ENCODE data around the gene ADAM12.

ADAM12 gene

GRCh38 chr10:126387931-126388911 lies at the start of gene ADAM12:
Gene ADAM12 (minus strand): TSS chr10:126388477. CDS start chr10:126388145, 332 bp downstream.
- FAIRE-seq: no peak

GRCh38 chr10:126437635-126438406 lies 49.5 kb upstream of the ADAM12 start:
- no peak for FAIRE-seq

- FAIRE-seq: no peak
Measured at GRCh38 chr10:126434235-126434634, 46.0 kb upstream of the ADAM12 start.

GRCh38 chr10:126433351-126433750 lies 45.1 kb upstream of the ADAM12 start:
- FAIRE-seq: no peak

- FAIRE-seq: no peak
Measured at GRCh38 chr10:126432507-126432906, 44.2 kb upstream of the ADAM12 start.

GRCh38 chr10:126431816-126432215 lies 43.5 kb upstream of the ADAM12 start:
- no peak for FAIRE-seq

- FAIRE-seq: no peak
Measured at GRCh38 chr10:126430512-126430911, 42.2 kb upstream of the ADAM12 start.

- FAIRE-seq: no peak
Measured at GRCh38 chr10:126429275-126429674, 41.0 kb upstream of the ADAM12 start.

GRCh38 chr10:126425489-126426065 lies 37.3 kb upstream of the ADAM12 start:
- no peak for FAIRE-seq

- no peak for FAIRE-seq
Measured at GRCh38 chr10:126425032-126425431, 36.8 kb upstream of the ADAM12 start.

GRCh38 chr10:126423732-126424491 lies 35.6 kb upstream of the ADAM12 start:
- FAIRE-seq: no peak

GRCh38 chr10:126422567-126422966 lies 34.3 kb upstream of the ADAM12 start:
- no peak for FAIRE-seq

GRCh38 chr10:126421756-126422256 lies 33.5 kb upstream of the ADAM12 start:
- FAIRE-seq: no peak

GRCh38 chr10:126420567-126421300 lies 32.5 kb upstream of the ADAM12 start:
- FAIRE-seq: no peak

GRCh38 chr10:126417220-126417825 lies 29.0 kb upstream of the ADAM12 start:
- no peak for FAIRE-seq

GRCh38 chr10:126409821-126410220 lies 21.5 kb upstream of the ADAM12 start:
- no peak for FAIRE-seq

GRCh38 chr10:126408953-126409641 lies 20.8 kb upstream of the ADAM12 start:
- FAIRE-seq: no peak

GRCh38 chr10:126407831-126408230 lies 19.6 kb upstream of the ADAM12 start:
- FAIRE-seq: no peak

GRCh38 chr10:126405239-126405775 lies 17.0 kb upstream of the ADAM12 start:
- no peak for FAIRE-seq

All from endometrium (tissue), 2 donors.